ENCODE data around the gene KITLG.
"Not testable (repeated sequence)": the region's sequence is repeated elsewhere in the genome, so short reads cannot be mapped to it uniquely, and the experiment has no call there.

KITLG gene

DNA sequence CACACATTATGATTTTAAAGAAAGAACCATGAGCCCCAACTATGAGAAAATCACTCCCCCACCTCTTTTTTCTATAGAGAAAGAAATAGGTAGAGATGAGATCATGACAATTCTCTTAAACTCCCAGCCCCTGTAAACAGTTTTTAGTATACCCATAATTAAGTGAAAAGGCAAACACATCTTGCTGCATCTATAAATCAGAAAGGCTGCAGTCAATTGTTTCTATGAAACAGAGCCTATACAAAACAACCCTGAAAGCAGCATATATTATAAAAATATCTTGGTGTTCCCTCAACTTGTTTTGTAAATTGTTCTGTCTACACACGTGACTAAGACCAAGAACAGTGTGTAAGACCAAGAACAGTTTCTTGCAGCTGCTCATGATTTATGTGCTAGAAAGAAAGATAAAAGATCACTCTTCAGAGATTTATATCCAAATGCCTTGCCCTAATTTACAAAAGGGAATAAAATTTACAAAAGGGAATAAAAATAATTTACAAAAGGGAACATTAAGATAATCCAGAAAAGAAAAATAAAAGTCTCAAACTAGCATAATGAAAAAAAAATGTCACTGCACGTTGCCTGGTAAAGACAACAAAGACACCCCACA, 4.8 kb downstream of the KITLG start:
- no peak for DNase-seq (ENCODE audit: low read depth in 2 of 2)

- DNase-seq (ENCODE audit: low read depth in 2 of 2) = no peak
Measured at GRCh38 chr12:88574278-88574677, 6.0 kb downstream of the KITLG start.

DNA sequence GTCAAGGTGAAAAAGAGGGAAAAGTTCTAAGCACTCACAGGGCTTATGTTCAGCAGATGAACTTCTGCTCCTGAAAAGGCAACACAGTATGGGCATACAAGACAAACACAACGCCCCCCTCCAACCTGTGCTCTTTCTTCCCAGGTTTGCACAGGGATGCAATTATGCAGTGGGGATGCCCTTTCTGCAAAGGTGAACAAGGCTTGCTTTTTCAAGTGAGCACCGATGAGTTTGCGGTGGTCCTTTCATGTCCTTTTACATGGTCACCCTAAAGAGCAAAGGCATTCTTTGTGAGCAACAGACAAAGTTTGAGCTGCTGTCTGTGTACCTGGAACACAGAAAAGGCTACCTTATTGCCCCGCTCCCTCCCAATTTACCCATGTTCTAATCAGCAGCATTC, 6.7 kb downstream of the KITLG start:
- DNase-seq (ENCODE audit: low read depth in 2 of 2) = no peak

DNA sequence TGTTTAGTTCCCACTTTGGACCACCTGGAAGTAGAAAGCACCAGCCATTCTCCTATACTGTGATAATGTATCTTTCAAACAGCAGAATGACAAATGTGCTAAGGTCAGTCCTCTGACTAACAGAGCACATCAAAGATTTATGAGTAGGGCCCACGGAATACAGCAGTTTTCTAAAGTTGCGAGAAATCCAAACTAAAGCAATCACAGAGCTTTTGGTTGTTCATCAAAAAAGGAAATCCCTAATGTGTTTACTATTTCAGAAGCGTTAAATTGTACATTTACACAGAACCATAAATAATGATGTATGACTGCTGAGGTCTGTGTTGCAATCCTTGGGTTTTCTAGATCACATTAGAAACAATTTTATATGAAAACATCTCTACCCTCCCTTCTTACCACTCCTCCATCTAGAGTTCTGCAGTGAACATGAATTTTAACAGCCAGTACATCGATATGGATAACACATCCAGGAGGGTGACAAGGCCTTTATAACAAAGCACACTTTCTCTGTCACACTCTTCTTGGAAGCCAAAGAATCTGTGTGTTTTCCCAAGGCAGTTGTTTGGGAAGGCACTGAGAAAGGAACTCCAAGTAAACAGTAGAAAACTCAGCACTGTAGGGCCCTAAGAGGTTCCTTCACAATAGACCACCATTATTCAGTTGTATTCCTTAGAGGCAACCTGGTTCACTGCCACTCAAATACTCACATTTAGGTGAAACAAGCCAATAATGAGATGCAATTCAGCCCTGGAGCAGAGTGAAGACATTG, 7.3 kb downstream of the KITLG start:
- no peak for DNase-seq (ENCODE audit: low read depth in 2 of 2)

DNA sequence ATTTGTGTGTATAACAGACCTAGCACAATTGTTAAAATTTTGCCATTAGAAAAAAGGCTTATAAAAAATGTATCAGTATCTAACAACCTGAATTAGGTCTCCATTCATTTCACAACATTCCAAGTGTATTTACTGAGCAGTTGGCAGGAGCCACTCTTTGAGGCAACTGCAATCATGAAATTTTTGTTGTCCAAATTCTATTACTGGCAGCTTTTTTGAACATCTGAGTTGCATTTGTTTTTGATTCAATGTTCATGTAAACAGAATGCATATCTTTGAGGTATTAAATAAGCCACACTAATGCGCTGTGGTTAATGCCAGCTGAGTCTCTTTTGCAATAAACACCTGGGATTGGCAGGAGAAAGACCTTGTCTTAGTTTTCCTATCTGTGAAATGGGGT, 8.7 kb downstream of the KITLG start:
- no peak for DNase-seq (ENCODE audit: low read depth in 2 of 2)

GRCh38 chr12:88570103-88570502, 10.2 kb downstream of the KITLG start:
- no peak for DNase-seq (ENCODE audit: low read depth in 2 of 2)

GRCh38 chr12:88566430-88566829, 13.8 kb downstream of the KITLG start:
- DNase-seq (ENCODE audit: low read depth in 2 of 2) = no peak

DNA sequence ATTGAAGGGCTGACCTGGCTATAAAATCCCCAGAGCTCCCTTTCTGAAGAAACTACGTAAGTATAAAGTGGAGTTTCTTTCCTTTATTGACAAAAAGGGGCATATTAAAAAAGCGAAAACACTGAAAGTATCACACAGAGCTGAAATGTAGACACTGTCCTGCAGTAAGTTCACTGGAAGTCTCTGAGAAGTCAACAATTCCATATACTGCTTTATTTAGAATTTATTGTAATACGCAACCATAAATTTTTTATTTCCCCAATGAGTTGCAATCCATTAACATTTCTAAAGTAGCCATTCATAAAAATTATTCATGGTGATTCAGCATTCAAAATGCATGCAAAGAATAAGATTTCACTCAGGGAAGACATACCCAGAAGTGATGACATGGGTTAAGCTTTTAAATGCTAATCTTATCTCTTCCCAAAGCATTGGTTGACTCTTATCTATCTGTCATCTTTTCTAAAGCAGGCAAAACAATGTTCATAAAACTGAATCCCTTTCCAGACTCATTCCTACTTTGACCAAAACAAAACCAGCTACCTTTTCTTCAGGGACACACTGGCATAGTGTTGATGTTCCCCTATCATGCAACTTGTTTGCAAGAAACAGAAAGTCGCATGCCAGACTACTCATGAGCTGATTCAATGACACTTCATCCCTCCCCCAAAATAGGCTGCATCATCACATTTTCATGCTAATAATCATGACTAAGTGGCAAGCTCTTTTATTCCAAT, 17.3 kb downstream of the KITLG start:
- DNase-seq (ENCODE audit: low read depth in 2 of 2) = no peak

GRCh38 chr12:88562151-88562550, 18.1 kb downstream of the KITLG start:
- no peak for DNase-seq (ENCODE audit: low read depth in 2 of 2)

GRCh38 chr12:88559772-88560171, 20.5 kb downstream of the KITLG start:
- DNase-seq (ENCODE audit: low read depth in 2 of 2) = no peak

DNA sequence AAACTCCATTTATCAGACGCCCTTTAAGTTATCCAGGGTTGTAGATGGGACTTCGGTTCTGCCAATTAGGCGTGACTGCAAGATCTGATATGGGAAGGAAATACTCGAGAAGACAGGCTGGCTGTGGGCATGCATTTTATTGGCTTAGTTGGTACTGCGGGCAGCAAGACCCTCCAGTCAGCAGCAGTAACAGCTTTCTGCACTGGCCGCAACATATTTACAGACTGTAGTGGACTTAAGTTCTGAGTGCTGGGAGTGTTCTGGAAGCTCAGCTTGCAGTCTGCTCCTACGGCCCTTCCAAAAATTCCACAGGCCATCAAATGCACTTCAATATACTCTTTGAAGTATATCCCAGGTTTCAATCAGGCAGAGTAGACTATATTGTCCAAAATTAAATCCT, 21.1 kb downstream of the KITLG start:
- DNase-seq (ENCODE audit: low read depth in 2 of 2) = no peak

DNA sequence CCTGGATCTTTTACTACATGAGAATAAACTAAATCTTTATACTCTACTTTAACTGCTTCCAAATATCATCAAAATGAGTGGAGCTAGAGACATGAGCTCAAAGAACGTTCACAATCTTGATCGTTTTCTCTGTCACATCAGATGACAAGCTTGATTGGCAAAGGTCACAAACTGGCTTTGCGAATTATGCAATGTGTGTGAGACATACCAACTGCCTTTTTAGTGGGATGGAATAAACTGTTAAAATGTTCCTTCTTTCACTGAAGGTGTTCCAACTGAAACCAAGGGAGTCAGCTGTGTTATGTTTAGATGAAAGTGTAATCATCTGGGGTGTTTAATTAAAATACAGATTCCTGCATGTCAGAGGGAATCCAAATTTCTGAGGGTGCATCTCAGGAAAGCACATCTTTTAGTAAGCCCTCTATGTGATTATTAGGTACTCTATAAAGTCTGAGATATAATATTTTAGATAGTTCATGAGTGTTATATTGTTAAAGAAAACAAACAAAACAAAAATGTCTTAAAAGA, 21.9 kb downstream of the KITLG start:
- no peak for DNase-seq (ENCODE audit: low read depth in 2 of 2)

GRCh38 chr12:88556213-88556774, 24.0 kb downstream of the KITLG start:
- no peak for DNase-seq (ENCODE audit: low read depth in 2 of 2)

DNA sequence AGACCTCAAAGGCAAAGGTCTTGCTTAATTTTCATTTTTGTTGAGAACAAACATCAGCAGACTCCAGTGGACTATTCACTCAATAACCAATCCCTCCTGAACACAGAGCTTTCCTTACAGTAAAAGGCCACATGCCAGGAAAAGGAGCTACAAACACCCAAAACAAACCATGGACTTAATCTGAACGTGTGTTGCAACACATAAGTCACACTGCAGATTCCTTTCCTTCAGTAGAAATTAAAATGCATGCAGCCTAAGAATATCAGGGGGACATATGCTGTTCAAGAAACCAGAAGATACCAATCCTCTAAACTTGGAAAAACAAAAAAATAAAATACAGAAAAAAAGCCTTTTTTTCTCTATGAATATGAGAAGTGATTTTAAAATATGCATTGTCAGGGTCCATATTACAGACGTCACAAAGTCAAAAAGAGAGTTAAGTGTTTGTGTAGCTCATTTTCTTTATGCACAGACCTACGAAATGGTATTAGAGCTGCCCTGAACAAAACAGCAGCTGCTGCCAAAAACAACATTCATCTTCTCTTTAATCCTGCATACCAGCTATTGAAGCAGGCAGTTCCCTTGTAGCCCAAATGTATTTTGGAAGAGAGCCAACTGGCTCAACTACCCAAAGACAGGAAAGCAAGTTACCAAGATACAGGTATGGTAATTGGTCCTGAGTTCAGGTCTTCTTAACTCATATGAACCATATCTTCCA, 26.2 kb downstream of the KITLG start:
- DNase-seq (ENCODE audit: low read depth in 2 of 2) = no peak

DNA sequence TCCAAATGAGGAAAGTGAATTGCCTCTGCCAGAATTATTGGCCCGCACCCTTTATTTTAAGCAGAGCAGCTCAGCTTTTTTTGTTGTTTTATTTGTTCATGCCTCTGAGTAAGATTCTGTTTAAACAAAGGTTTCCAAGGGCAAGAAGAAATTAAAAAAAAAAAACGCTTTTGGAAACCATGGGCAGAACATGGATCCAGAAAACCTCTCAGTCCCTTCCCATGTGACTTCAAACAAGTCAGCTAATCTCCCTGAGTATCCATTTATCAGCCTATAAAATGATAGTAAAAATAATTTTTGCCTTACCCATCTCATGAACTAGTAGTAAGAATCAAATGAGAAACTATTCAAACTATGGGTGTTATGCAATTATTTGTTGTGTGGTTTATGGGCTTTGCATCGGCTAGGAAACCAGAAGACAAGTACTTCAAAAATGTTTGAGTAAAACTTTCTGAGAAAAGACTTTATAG, 27.6 kb downstream of the KITLG start:
- DNase-seq (ENCODE audit: low read depth in 2 of 2) = no peak

GRCh38 chr12:88549929-88550328, 30.3 kb downstream of the KITLG start:
- no peak for DNase-seq (ENCODE audit: low read depth in 2 of 2)

GRCh38 chr12:88547949-88548348, 32.3 kb downstream of the KITLG start:
- not testable (repeated sequence) for DNase-seq (ENCODE audit: low read depth in 2 of 2)

- no peak for DNase-seq (ENCODE audit: low read depth in 2 of 2)
Measured at GRCh38 chr12:88546853-88547252, 33.4 kb downstream of the KITLG start.

GRCh38 chr12:88546226-88546625, 34.0 kb downstream of the KITLG start:
- DNase-seq (ENCODE audit: low read depth in 2 of 2) = no peak

DNA sequence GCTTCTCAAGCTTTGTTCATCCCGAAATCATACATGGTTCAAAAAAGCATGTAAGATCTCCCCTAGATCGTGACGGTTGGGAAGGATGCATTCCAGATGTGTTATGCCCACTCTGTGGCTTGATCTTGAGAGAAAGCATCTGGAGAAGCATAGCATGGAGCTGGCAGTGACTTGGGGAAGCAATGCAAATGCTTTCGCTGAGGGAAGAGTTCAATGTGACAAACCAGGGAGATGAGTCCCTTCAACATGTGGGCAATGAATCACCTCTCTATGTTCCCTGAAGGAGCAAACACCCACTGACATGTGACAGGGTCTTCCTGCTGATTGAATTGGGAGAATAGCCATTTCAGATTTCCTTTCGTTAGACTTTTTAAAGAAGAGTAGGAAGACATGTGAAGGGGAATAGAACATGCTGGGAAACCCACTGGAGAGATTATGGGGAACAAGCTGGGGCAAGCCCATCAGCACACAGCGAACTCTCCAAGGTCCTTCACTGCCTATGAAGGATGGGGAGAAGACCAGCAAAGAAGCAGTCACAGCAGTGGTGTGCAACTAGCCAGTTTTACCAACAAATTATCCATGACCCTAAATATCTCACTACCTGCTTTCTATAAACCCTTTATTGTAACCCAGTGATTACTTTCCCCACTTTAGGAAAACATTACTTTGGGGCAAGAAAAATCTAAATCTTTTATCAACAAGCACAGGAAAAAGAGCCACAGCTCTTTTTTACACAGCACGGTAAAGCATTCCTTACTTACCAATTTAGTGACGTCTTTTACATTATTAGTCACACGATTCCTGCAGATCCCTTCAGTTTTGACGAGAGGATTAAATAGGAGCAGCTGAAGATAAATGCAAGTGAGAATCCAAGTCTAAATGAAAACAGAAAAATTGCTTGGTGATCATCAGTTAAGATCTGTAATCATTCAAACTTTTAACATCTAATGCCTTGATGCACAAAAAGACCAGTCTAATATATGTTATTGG, 35.0 kb downstream of the KITLG start:
- no peak for DNase-seq (ENCODE audit: low read depth in 2 of 2)
